Epithelial cell of proximal tubule (primary cell): ENCODE measurements around the gene HACL1. TPM values are rescaled to one million over a fixed set of nuclear protein-coding genes. Genes with fewer than 3 reads are reported as not detected.

Experiments used
- DNase-seq: peaks from one replicate; pipeline ENCODE4 v3.0.0-alpha.2; 2011; ENCODE audit warnings: low read depth
- H3K4me3 ChIP-seq: 2 replicates; pipeline ENCODE4 v1.5.1; 2011; ENCODE audit warnings: low read depth, mild to moderate bottlenecking, low read length
- CTCF ChIP-seq: conservative IDR thresholded peaks from 2 replicates; pipeline ENCODE4 v1.5.1; 2012; ENCODE audit warnings: low read depth, mild to moderate bottlenecking, low read length
- total RNA-seq: library from RNA; depleted of rRNA; stranded (reverse); fragments of >200 nt; gene quantifications from 2 replicates; pipeline ENCODE4 v1.2.3, GENCODE V29; 2015

The HACL1 gene
- total RNA-seq, 1 donor from 2014 or later: 17.9 TPM

- TF ChIP-seq CTCF: no peak
- no peak for DNase-seq
- H3K4me3 ChIP-seq: no peak overlapping the region
These were observed 33.3 kb upstream of the HACL1 start for GRCh38 chr3:15634671-15635070.

DNA sequence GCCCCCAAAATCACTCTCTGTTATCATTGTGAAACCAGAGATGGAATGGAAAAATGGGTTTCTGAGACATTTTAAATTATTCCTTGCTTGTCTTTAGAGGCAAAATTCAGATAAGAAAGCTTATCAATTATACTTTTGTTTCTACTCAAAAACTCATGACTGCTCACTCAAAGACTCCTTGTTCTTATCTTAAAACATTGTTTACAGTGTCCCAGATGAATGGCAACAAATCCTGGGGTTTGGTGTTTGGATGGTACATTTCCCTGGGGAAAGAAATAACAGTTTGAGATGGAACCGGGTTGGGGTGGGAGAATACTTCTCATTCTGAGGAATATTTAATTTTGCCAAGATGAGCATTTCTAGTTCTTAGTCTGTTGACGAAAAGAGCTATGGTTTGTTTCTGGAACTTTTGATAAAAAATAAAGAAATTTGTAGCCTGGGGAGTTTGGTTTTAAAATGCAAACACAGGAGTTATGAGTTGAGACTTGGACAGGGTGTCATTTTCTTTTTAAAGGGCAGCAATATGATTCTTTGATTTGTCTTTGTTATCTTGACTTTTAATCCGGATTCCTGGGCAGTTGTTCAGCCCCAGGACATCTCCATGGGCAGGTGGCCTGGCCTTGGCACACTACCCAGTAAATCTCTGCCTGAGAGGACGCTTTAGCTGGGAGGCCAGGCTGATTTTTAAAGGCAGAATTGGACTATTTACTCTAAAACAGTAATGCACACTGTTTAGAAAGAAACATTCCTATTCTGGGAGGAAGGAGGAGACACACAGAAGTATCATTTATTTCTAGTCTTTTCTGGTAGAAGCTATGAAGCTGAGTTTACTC is 32.6 kb upstream of the HACL1 start:
- no peak overlapping the region for H3K4me3 ChIP-seq
- no peak for TF ChIP-seq CTCF
- DNase-seq: no peak

DNA sequence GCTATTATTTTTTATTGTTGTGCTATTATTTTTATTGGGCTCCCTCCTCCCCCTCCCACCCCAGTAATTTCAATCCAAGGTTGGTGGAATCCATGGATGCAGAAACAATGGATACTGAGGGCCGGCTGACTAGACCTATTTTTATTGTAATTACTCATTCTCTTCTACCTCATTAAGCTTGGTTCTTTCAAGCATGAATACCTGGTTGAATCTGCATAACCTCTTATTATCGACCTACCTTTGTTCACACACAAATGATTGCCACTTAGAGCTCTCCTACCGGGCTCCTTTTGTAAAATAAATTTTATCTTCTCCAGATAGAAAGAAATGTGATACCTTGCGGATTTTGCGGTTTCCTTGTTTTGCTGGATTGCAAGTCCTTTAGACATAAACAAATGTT is 31.8 kb upstream of the HACL1 start:
- H3K4me3 ChIP-seq: no peak overlapping the region
- TF ChIP-seq CTCF: no peak
- DNase-seq: no peak

DNA sequence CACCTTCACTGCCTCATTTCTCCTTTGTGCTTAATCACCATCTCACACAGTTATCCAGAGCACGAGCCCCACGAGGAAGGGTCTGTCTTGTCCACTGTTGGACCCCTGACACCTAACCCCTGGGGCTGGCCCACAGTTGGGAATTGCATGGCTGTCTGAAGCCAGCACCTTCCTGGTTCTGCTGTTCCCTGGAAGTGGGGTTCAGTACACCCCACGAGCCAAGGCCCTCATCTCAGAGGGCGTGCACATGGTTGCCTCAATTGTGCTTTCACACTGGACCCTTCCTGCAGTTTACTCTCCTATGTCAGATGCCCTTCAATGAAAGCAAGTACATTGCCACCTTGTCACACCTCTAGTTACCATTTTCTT is 30.8 kb upstream of the HACL1 start:
- no peak for DNase-seq
- no peak overlapping the region for H3K4me3 ChIP-seq
- no peak for TF ChIP-seq CTCF

DNA sequence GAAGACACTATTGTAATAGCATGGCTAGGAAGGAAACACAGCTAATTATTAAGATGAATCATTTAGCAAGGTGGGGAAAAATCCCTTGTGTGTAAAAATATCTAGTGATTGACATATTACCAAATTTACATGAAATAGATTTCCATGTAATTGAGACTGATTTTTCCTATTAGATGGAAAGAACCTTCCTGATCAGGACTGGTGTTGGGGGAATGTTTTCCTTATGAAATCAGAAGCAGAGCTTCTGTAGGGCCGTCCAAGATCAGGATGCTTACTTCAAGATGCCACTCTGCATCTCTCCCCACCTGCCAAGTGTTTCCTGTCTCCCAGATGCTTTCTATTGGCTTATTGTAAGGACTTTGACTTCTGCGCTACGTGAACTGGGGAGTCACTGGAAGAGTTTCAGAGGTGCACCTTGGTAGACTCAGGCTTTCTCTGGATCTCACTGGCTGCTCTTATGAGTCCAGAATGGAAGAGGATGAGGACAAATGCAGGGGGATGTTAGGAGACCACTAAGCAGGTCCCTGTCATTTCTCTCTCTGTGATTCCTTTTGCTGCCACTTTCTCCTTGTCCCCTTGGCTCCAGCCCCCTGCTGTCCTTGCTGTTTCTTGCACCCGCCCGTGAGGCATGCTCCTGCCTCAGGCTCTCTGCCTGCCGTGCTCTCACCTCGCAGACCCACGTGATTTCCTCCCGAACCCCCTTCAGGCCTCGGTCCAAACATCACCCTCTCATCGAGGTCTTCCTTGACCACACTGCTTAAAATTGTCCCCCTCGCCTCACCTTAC is 30.2 kb upstream of the HACL1 start:
- TF ChIP-seq CTCF: no peak
- H3K4me3 ChIP-seq: no peak overlapping the region
- DNase-seq: no peak

DNA sequence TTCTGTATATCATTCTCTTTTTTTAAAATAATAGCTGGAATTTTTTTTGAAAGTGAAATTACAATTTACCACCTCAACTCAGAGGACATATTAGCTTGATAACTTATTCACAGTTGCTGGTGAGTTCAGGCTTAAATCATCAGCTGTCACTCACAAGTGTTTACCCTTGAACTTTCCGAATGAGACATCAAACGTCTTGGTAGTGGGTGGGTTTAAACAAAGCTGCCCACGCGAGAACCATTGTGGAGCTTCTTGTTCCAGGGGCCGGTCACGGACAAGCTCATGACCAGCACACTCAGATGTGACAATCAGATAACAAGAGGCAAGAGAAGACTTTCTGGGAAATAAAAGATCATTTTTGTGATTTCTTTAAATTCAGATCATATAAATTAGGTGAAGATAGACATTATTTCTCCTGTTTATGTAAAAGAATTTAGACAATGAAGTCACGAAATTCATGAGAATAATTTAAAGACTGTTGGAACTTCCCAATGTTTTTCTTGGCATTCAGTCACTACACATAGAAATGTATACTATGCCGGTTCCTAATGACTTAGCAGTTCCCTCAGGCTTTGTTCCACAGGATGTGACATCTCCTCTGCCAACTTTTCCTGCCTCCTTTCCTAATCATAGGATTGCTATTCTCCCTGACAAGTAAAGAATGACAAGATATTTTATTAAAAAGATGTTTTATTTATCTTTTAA is 29.4 kb upstream of the HACL1 start:
- no peak for TF ChIP-seq CTCF
- DNase-seq: no peak
- peak overlapping the region; percentile 39 for H3K4me3 ChIP-seq
